Cardiac muscle cell (in vitro differentiated cells and primary cell): Measurements from ENCODE around the gene TUT7. TPM values are rescaled to one million over a fixed set of nuclear protein-coding genes. Genes with fewer than 3 reads are reported as not detected.

ENCODE experiments used
- DNase-seq, 2 donors: peaks; one replicate each; pipeline versions ENCODE4 v3.0.0 to v3.0.0-alpha.2; 2010 to 2017; ENCODE audit warnings: low read depth in 1 of 2, low spot score in 1 of 2
- H3K27ac ChIP-seq: fragments of 200-600 bp; sonication (generic); 2 replicates; pipeline ENCODE4 v1.5.1; 2016
- H3K27me3 ChIP-seq: fragments of 200-600 bp; sonication (generic); 2 replicates; pipeline ENCODE4 v1.6.0; 2016; ENCODE audit warnings: control low read depth
- H3K36me3 ChIP-seq: fragments of 200-600 bp; sonication (generic); 2 replicates; pipeline ENCODE4 v1.5.1; 2016; ENCODE audit warnings: control low read depth
- H3K4me1 ChIP-seq: fragments of 200-600 bp; sonication (generic); 2 replicates; pipeline ENCODE4 v1.8.1; 2017; ENCODE audit warnings: low read depth, mild to moderate bottlenecking, mixed run types
- H3K4me3 ChIP-seq: fragments of 200-600 bp; sonication (generic); 2 replicates; pipeline ENCODE4 v1.5.1; 2016; ENCODE audit warnings: mild to moderate bottlenecking
- H3K9me3 ChIP-seq: fragments of 200-600 bp; sonication (generic); 2 replicates; pipeline ENCODE4 v1.5.1; 2017; ENCODE audit warnings: low read depth, mild to moderate bottlenecking, control low read depth
- CTCF ChIP-seq: IDR thresholded peaks from 2 replicates; pipeline ENCODE4 v1.5.1; 2012; ENCODE audit warnings: low read depth, mild to moderate bottlenecking, low read length
- polyA plus RNA-seq: library from polyadenylated mRNA; unstranded; fragments of >200 nt; fragmentation: Nextera tagmentation; extraction: Ambion mirVana; gene quantifications from 2 replicates; pipeline ENCODE4 v1.2.1, GENCODE V29; 2016
- total RNA-seq: library from RNA; depleted of rRNA; stranded (reverse); fragments of >200 nt; gene quantifications from 2 replicates; pipeline ENCODE4 v1.2.3, GENCODE V29; 2016

The TUT7 gene
- total and polyA plus RNA-seq, 2 experiments from 2014 or later: 10.3 to 16.4 TPM

- Histone ChIP-seq H3K4me1 (peaks cover 15% of the 10 kb centered on the region), H3K27me3 (no peaks in the 10 kb centered on the region), H3K27ac (no peak overlapping the region), H3K9me3 (no peaks in the 10 kb centered on the region), H3K4me3 (no peak overlapping the region), H3K36me3 (peaks cover 29% of the 10 kb centered on the region)
- no peak for TF ChIP-seq CTCF
- no peak for DNase-seq
Observed at GRCh38 chr9:86333651-86334050, 20.6 kb downstream of the TUT7 start.

GRCh38 chr9:86330186-86330585, 24.0 kb downstream of the TUT7 start:
- TF ChIP-seq CTCF: no peak
- H3K36me3 ChIP-seq: peaks cover 20% of the 10 kb centered on the region
- no peak overlapping the region for H3K27ac ChIP-seq
- no peak overlapping the region for H3K4me3 ChIP-seq
- no peak for DNase-seq
- H3K27me3 ChIP-seq: no peaks in the 10 kb centered on the region
- peaks cover 13% of the 10 kb centered on the region for H3K4me1 ChIP-seq
- H3K9me3 ChIP-seq: no peaks in the 10 kb centered on the region

DNA sequence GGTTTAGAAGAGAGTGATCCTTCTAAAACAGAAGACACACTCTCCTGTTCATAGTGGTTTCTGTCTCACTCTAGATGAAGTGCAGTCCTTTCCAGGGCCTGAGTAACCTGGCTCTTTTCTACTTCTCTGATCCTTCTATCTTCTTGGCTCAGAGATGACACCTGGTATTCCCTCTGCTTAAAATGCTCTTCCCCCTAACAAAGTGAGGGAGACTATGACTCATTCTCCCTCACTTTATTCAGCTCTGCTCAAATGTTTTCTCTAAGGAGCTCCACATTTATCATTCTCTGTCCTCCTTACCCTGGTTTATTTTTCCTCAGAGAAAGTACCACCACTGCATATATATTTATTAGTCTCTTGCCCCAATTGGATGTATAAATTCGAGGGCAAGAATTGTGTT, 24.6 kb downstream of the TUT7 start:
- H3K36me3 ChIP-seq: peaks cover 25% of the 10 kb centered on the region
- TF ChIP-seq CTCF: no peak
- H3K27me3 ChIP-seq: no peaks in the 10 kb centered on the region
- H3K4me3 ChIP-seq: no peak overlapping the region
- H3K9me3 ChIP-seq: no peaks in the 10 kb centered on the region
- no peak for DNase-seq
- peaks cover 8% of the 10 kb centered on the region for H3K4me1 ChIP-seq
- no peak overlapping the region for H3K27ac ChIP-seq

DNA sequence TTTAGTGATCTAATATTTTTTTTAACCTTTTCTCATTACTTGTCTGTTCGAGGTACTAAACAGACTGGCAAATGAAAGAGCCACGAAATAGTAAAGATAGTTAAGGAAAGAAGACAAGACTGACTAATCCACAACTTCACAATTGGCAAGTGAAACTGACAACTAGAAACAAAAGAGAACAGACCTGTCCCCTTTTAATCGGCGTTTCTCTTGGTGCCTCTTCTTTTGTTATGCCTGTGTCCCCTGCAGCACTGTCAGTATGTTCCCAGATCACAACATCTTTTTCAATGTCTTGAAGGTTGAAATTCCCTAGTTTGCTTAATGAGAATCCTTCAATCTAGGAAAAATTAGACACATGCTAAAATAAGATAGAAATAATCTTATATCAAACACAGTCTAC, 26.1 kb downstream of the TUT7 start:
- DNase-seq: no peak
- no peak overlapping the region for H3K27ac ChIP-seq
- H3K27me3 ChIP-seq: no peaks in the 10 kb centered on the region
- H3K4me1 ChIP-seq: no peaks in the 10 kb centered on the region
- H3K4me3 ChIP-seq: no peak overlapping the region
- H3K36me3 ChIP-seq: peaks cover 38% of the 10 kb centered on the region
- H3K9me3 ChIP-seq: no peaks in the 10 kb centered on the region
- TF ChIP-seq CTCF: no peak

GRCh38 chr9:86326536-86326935, 27.7 kb downstream of the TUT7 start:
- DNase-seq: no peak
- no peaks in the 10 kb centered on the region for H3K4me1 ChIP-seq
- H3K27me3 ChIP-seq: no peaks in the 10 kb centered on the region
- peaks cover 52% of the 10 kb centered on the region for H3K36me3 ChIP-seq
- H3K27ac ChIP-seq: no peak overlapping the region
- H3K9me3 ChIP-seq: no peaks in the 10 kb centered on the region
- H3K4me3 ChIP-seq: no peak overlapping the region
- no peak for TF ChIP-seq CTCF

GRCh38 chr9:86324901-86325300, 29.3 kb downstream of the TUT7 start:
- H3K27me3 ChIP-seq: no peaks in the 10 kb centered on the region
- TF ChIP-seq CTCF: no peak
- peaks cover 53% of the 10 kb centered on the region for H3K36me3 ChIP-seq
- no peaks in the 10 kb centered on the region for H3K4me1 ChIP-seq
- no peak for DNase-seq
- H3K9me3 ChIP-seq: no peaks in the 10 kb centered on the region
- no peak overlapping the region for H3K27ac ChIP-seq
- no peak overlapping the region for H3K4me3 ChIP-seq
